GM18909 (cell line): ENCODE data around the gene DOHH.

Experiments used
- ATAC-seq: cut with Tn5 transposase; IDR thresholded peaks from one replicate; pipeline ENCODE4 v1.9.1; 2021; ENCODE audit warnings: mild to moderate bottlenecking; ENCODE audit not compliant: unreplicated experiment, poor library complexity

The DOHH gene

GRCh38 chr19:3480383-3481091 lies 19.9 kb downstream of the DOHH start, which contains the start of gene SMIM24:
SMIM24 (minus strand) TSS chr19:3480525; CDS start chr19:3480463, 62 bp downstream.
- no peak for ATAC-seq

- no peak for ATAC-seq
Measured at GRCh38 chr19:3479834-3480215, 20.6 kb downstream of the DOHH start.

- no peak for ATAC-seq
Measured at GRCh38 chr19:3479177-3479833, 21.2 kb downstream of the DOHH start.

- ATAC-seq: no peak
Measured at GRCh38 chr19:3478409-3479176, 21.9 kb downstream of the DOHH start.

- no peak for ATAC-seq
Measured at GRCh38 chr19:3477951-3478350, 22.5 kb downstream of the DOHH start.

GRCh38 chr19:3477506-3477905 lies 23.0 kb downstream of the DOHH start:
- ATAC-seq: no peak

- ATAC-seq: no peak
Measured at GRCh38 chr19:3476830-3477229, 23.6 kb downstream of the DOHH start.

GRCh38 chr19:3475449-3475848 lies 25.0 kb downstream of the DOHH start:
- no peak for ATAC-seq

- no peak for ATAC-seq
Measured at GRCh38 chr19:3474614-3475013, 25.9 kb downstream of the DOHH start.

- no peak for ATAC-seq
Measured at GRCh38 chr19:3474010-3474409, 26.5 kb downstream of the DOHH start.

- ATAC-seq: no peak
Measured at GRCh38 chr19:3471954-3472655, 28.4 kb downstream of the DOHH start.

GRCh38 chr19:3470500-3471128 lies 29.9 kb downstream of the DOHH start:
- ATAC-seq: no peak

- no peak for ATAC-seq
Measured at GRCh38 chr19:3469638-3470499, 30.6 kb downstream of the DOHH start.

GRCh38 chr19:3468211-3468610 lies 32.3 kb downstream of the DOHH start:
- ATAC-seq: no peak

GRCh38 chr19:3467437-3468198 lies 32.9 kb downstream of the DOHH start:
- ATAC-seq: no peak

GRCh38 chr19:3466635-3467034 lies 33.8 kb downstream of the DOHH start:
- no peak for ATAC-seq

- no peak for ATAC-seq
Measured at GRCh38 chr19:3465552-3465951, 34.9 kb downstream of the DOHH start.

- ATAC-seq: no peak
Measured at GRCh38 chr19:3464587-3465235, 35.8 kb downstream of the DOHH start.
